Lower lobe of right lung (tissue), 2 donors: Measurements from ENCODE around the gene CFAP20DC. TPM values are rescaled to one million over a fixed set of nuclear protein-coding genes. Genes with fewer than 3 reads are reported as not detected.

Experiments
- ATAC-seq, 2 donors: fragments of 200-7000 bp; cut with Tn5 transposase; one replicate each; pipeline ENCODE4 v1.9.1; 2020 to 2022; ENCODE audit warnings: mild to moderate bottlenecking in 2 of 2, moderate library complexity in 2 of 2
- DNase-seq: peaks from one replicate; pipeline ENCODE4 v3.0.0-alpha.2; 2020
- H3K27ac ChIP-seq: fragments of 200-600 bp; one replicate; pipeline ENCODE4 v1.8.0; 2022
- H3K27me3 ChIP-seq: fragments of 200-600 bp; one replicate; pipeline ENCODE4 v1.8.0; 2022; ENCODE audit warnings: low read depth
- H3K36me3 ChIP-seq: fragments of 200-600 bp; one replicate; pipeline ENCODE4 v1.8.0; 2022; ENCODE audit warnings: mild to moderate bottlenecking
- H3K4me1 ChIP-seq: fragments of 200-600 bp; one replicate; pipeline ENCODE4 v1.8.0; 2022
- H3K4me3 ChIP-seq: fragments of 200-600 bp; one replicate; pipeline ENCODE4 v1.8.0; 2022; ENCODE audit warnings: mild to moderate bottlenecking
- H3K9me3 ChIP-seq: fragments of 200-600 bp; one replicate; pipeline ENCODE4 v1.8.0; 2022
- intact Hi-C: fragments of 100-400 bp; cut with DNase I; formaldehyde crosslinking; loops from one replicate; pipeline ENCODE4 v1.11.0; 2022
- total RNA-seq: library from RNA; stranded (reverse); fragmentation: NEBNext Ultra II Directional; extraction: Animal tissue kit (Norgen Biotek cat#: 25700); gene quantifications from one replicate; pipeline ENCODE4 v1.2.1, GENCODE V29; 2021
- TF ChIP-seq, protein P1 (sequence below): fragments of 200-600 bp; IDR thresholded peaks from one replicate; pipeline ENCODE4 v1.8.0; 2022; ENCODE audit warnings: antibody characterized with exemption, mild to moderate bottlenecking
- donor health status: DM: no; HTN: yes; CAD: no; lungs with severe emphysema.

The CFAP20DC gene
- total RNA-seq, 1 donor from 2014 or later = 0.71 TPM

DNA sequence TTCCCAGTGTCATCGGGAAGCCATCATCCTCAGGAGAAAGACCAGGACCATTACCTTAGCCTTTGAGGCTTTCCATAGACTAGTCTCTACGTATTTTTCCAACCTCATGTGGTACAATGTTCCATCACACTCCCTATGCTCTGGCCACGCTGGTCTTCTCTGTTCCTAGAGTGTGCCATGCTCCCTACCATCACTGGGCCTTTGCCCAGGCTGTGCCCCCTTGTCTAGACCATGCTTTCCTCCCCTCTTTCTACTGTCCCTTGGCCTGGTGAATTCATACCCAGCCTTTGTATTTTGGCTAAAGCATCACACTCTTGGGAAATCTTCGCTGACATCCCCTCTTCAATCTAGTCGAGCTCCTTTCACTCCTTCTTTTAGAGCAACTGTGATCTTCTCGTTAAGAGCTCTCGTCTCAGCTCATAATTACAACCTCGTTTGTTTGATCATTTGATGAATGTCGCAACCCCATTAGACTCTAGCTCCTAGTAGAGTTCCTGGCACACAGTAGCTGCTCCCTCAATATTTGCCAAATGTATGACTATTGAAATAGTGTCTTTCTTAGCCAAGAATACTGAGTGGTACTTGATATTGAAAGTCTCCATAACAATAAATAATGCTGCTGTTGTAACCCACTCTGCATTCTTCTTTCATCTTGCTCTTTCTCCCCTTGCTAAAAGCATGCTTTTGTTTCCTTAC, 283.1 kb downstream of the CFAP20DC start:
- TF ChIP-seq, protein P1, sequence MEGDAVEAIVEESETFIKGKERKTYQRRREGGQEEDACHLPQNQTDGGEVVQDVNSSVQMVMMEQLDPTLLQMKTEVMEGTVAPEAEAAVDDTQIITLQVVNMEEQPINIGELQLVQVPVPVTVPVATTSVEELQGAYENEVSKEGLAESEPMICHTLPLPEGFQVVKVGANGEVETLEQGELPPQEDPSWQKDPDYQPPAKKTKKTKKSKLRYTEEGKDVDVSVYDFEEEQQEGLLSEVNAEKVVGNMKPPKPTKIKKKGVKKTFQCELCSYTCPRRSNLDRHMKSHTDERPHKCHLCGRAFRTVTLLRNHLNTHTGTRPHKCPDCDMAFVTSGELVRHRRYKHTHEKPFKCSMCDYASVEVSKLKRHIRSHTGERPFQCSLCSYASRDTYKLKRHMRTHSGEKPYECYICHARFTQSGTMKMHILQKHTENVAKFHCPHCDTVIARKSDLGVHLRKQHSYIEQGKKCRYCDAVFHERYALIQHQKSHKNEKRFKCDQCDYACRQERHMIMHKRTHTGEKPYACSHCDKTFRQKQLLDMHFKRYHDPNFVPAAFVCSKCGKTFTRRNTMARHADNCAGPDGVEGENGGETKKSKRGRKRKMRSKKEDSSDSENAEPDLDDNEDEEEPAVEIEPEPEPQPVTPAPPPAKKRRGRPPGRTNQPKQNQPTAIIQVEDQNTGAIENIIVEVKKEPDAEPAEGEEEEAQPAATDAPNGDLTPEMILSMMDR = no peak
- ATAC-seq = peak; percentile 77 to 83
- no peaks in the 10 kb centered on the region for H3K4me1 ChIP-seq
- H3K36me3 ChIP-seq = no peaks in the 10 kb centered on the region
- H3K4me3 ChIP-seq = no peak overlapping the region
- intact Hi-C loops = no loop called here
- no peak for DNase-seq
- no peak overlapping the region for H3K27ac ChIP-seq
- H3K27me3 ChIP-seq = no peaks in the 10 kb centered on the region
- H3K9me3 ChIP-seq = peaks cover 9% of the 10 kb centered on the region

DNA sequence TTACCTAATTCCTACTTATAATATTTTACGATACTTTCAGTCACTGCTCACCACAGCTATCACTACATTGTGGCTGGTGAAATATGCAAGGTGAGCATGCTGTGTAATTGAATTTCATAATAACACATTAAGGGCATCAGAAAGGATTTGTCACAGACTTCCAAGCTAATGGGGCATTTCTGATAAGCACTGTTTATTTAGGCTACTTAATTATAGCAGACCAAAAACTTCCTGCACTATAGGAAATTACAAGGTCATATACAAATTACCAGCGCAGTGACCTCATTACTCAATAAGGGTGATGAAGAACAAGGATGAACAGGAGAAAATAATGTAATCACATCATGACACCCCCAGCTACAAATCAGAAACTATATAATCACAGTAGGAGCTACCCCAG, 294.7 kb downstream of the CFAP20DC start:
- no peaks in the 10 kb centered on the region for H3K9me3 ChIP-seq
- ATAC-seq (no peak), DNase-seq (no peak)
- H3K27me3 ChIP-seq = no peaks in the 10 kb centered on the region
- H3K4me1 ChIP-seq = no peaks in the 10 kb centered on the region
- intact Hi-C loops = no loop called here
- no peaks in the 10 kb centered on the region for H3K36me3 ChIP-seq
- TF ChIP-seq, protein P1 = no peak
- no peak overlapping the region for H3K27ac ChIP-seq
- no peak overlapping the region for H3K4me3 ChIP-seq

DNA sequence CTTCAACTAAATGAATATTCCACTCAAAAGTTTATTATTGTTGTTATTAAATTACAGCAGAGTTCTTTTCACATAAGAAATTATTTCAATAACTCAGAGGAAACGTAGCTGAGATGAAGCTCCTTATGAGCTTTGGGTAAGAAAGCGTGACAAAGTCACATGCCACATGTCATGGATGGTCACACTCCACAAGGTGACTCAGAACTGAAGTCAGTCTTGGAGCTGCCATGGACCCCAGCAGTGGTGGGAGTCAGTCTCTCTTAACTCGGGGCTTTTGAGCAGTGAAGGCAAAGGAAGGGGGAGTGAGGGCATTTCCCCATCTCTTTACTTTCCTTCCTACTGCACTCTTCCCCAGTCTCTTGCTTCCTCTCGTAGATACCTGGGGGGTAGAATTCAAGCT, 295.8 kb downstream of the CFAP20DC start:
- no peak for ATAC-seq
- no peak for DNase-seq
- Histone ChIP-seq H3K4me3 (no peak overlapping the region), H3K4me1 (no peaks in the 10 kb centered on the region), H3K27me3 (no peaks in the 10 kb centered on the region), H3K36me3 (no peaks in the 10 kb centered on the region), H3K27ac (no peak overlapping the region), H3K9me3 (no peaks in the 10 kb centered on the region)
- intact Hi-C loops = no loop called here
- TF ChIP-seq, protein P1 = no peak

DNA sequence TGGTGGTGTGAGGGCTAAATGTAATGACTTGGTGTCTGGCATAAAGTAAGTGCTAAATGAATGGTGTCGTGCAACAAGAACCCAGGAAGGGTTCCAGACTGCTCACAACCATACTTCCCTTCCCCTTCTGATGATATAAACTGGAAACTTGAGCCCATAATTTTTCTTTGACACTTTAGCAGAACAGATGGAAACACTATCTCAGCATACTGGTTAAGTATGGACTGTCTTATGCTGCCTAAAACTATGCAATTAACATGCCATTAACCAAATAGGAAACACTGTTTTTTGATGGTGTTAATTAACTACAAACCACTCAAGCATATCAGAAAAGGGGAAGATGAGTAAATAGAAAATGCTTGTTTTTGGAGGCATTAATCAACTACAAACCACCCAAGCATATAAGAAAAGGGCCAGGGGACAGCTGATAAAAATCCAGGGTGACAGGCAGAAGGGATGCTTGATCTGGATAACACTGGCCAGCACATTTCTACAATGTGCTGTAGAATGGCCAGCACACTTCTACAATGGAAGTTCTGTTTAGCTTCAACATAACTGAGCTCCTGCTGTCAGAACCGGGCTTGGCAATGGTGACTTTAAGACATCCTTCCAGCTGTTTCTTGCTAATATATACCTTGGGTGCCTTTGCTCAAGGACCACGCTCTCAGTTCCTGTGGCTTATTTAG, 297.8 kb downstream of the CFAP20DC start:
- H3K9me3 ChIP-seq = no peaks in the 10 kb centered on the region
- H3K4me1 ChIP-seq = no peaks in the 10 kb centered on the region
- H3K4me3 ChIP-seq = no peak overlapping the region
- intact Hi-C loops = no loop called here
- no peaks in the 10 kb centered on the region for H3K36me3 ChIP-seq
- H3K27ac ChIP-seq = no peak overlapping the region
- H3K27me3 ChIP-seq = no peaks in the 10 kb centered on the region
- TF ChIP-seq, protein P1 = no peak
- ATAC-seq = no peak
- DNase-seq = no peak

DNA sequence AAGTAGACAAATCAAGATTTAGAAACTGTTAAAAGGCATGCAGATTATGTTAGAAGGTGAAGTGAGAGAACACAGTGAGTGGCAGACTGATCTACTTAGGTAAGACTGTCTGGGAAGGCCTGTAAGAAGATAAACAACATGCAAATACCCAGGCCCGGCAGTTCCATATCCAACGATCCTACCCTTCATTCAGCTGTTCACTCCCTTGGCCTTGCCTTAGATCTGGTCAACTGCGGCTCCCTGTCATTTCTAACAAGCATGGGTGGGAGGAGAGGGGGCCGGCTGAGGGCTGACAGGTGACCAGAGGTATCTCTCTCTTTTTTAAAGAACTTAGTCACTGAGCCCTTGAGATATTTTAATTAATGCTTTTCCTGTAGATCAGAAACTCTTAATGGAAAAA, 298.6 kb downstream of the CFAP20DC start:
- Histone ChIP-seq H3K4me1 (no peaks in the 10 kb centered on the region), H3K36me3 (no peaks in the 10 kb centered on the region), H3K27me3 (no peaks in the 10 kb centered on the region), H3K4me3 (no peak overlapping the region), H3K9me3 (no peaks in the 10 kb centered on the region), H3K27ac (no peak overlapping the region)
- TF ChIP-seq, protein P1 = no peak
- intact Hi-C loops = no loop called here
- no peak for ATAC-seq
- no peak for DNase-seq
